GM11168 (cell line): ENCODE data around the gene POFUT2.

ENCODE experiments used
- in situ Hi-C: fragments of 300-500 bp; cut with MboI; formaldehyde crosslinking; loops from one replicate; pipeline ENCODE4 v1.12.0; 2022; ENCODE audit warnings: low sequenced_read_pairs; ENCODE audit not compliant: unreplicated experiment

Gene POFUT2

GRCh38 chr21:45286671-45287437 lies 841 bp downstream of the POFUT2 start:
- in situ Hi-C loops: loop anchor here (10.0 kb wide), 1 partner anchor 158 kb away; no protein-coding TSS in a partner anchor

GRCh38 chr21:45285266-45285931 lies 2.3 kb downstream of the POFUT2 start:
- in situ Hi-C loops: loop anchor here (10.0 kb wide), 1 partner anchor 159 kb away; no protein-coding TSS in a partner anchor

GRCh38 chr21:45284456-45284741 lies 3.3 kb downstream of the POFUT2 start:
- in situ Hi-C loops: loop anchor here (10.0 kb wide), 1 partner anchor 160 kb away; no protein-coding TSS in a partner anchor

- in situ Hi-C loops: loop anchor here (10.0 kb wide), 1 partner anchor 161 kb away; no protein-coding TSS in a partner anchor
Measured at GRCh38 chr21:45283611-45284455, 3.9 kb downstream of the POFUT2 start.

- in situ Hi-C loops: loop anchor here (10.0 kb wide), 1 partner anchor 162 kb away; no protein-coding TSS in a partner anchor
Measured at GRCh38 chr21:45283035-45283610, 4.6 kb downstream of the POFUT2 start.

- in situ Hi-C loops: loop anchor here (10.0 kb wide), 1 partner anchor 162 kb away; no protein-coding TSS in a partner anchor
Measured at GRCh38 chr21:45282283-45283034, 5.2 kb downstream of the POFUT2 start.

- in situ Hi-C loops: loop anchor here (10.0 kb wide), 1 partner anchor 163 kb away; no protein-coding TSS in a partner anchor
Measured at GRCh38 chr21:45281411-45282282, 6.0 kb downstream of the POFUT2 start.

- in situ Hi-C loops: loop anchor here (10.0 kb wide), 1 partner anchor 164 kb away; no protein-coding TSS in a partner anchor
Measured at GRCh38 chr21:45280969-45281368, 6.7 kb downstream of the POFUT2 start.

GRCh38 chr21:45280178-45280821 lies 7.4 kb downstream of the POFUT2 start:
- in situ Hi-C loops: loop anchor here (10.0 kb wide), 1 partner anchor 165 kb away; no protein-coding TSS in a partner anchor

- in situ Hi-C loops: loop anchor here (10.0 kb wide), 1 partner anchor 165 kb away; no protein-coding TSS in a partner anchor
Measured at GRCh38 chr21:45279446-45280177, 8.1 kb downstream of the POFUT2 start.

GRCh38 chr21:45278156-45278911 lies 9.4 kb downstream of the POFUT2 start:
- in situ Hi-C loops: no loop called here

- in situ Hi-C loops: no loop called here
Measured at GRCh38 chr21:45277101-45278045, 10.3 kb downstream of the POFUT2 start.

GRCh38 chr21:45276596-45276995 lies 11.1 kb downstream of the POFUT2 start:
- in situ Hi-C loops: no loop called here

- in situ Hi-C loops: no loop called here
Measured at GRCh38 chr21:45270306-45270821, 17.3 kb downstream of the POFUT2 start.

GRCh38 chr21:45269861-45270260 lies 17.8 kb downstream of the POFUT2 start:
- in situ Hi-C loops: no loop called here
